Adrenal gland (tissue), 12 donors: ENCODE data around the gene AGMAT. TPM values are rescaled to one million over a fixed set of nuclear protein-coding genes. Genes with fewer than 3 reads are reported as not detected.

ENCODE experiments used
- DNase-seq, 7 donors: peaks; one replicate each; pipeline ENCODE4 v3.0.0-alpha.2; 2019 to 2020
- H3K27ac ChIP-seq, 5 donors: fragments of 200-600 bp; sonication (generic) in 4 of 5; 1 replicate in 3 of 5; 2 replicates in 2 of 5; pipeline versions ENCODE4 v1.5.1 to v1.8.0; 2016 to 2020; ENCODE audit warnings: mild to moderate bottlenecking in 1 of 5
- H3K27me3 ChIP-seq: fragments of 200-600 bp; 2 replicates; pipeline ENCODE4 v1.8.0; 2021
- H3K36me3 ChIP-seq, 2 donors: fragments of 200-600 bp; replicated peaks in 1 of 2; 1 replicate in 1 of 2; 2 replicates in 1 of 2; pipeline versions ENCODE4 v1.5.1 to v1.8.0; 2018 to 2022
- H3K4me1 ChIP-seq, 2 donors: fragments of 200-600 bp; replicated peaks in 1 of 2; 1 replicate in 1 of 2; 2 replicates in 1 of 2; pipeline versions ENCODE4 v1.5.1 to v1.8.0; 2018 to 2021
- H3K4me3 ChIP-seq, 4 donors: fragments of 200-600 bp; sonication (generic) in 3 of 4; one replicate each; pipeline ENCODE4 v1.5.1; 2016 to 2018
- H3K9me3 ChIP-seq, 3 donors: fragments of 200-600 bp; sonication (generic) in 1 of 3; replicated peaks in 1 of 3; 1 replicate in 2 of 3; 2 replicates in 1 of 3; pipeline versions ENCODE4 v1.5.1 to v1.8.0; 2016 to 2021
- POLR2A ChIP-seq, 2 donors: fragments of 450-650 bp; IDR thresholded peaks; one replicate each; pipeline ENCODE4 v1.6.1; 2017; ENCODE audit warnings: antibody characterized with exemption in 2 of 2, mild to moderate bottlenecking in 2 of 2, moderate library complexity in 1 of 2
- WGBS, 4 donors: extraction: QIAGEN DNeasy Blood & Tissue Kit in 2 of 4; methylation state at CpG; one replicate each; pipeline versions ENCODE4 v1.1.5 to v1.1.7; 2013 to 2017; 5-methylcytosine and 5-hydroxymethylcytosine counted together
- intact Hi-C, 2 donors: fragments of 100-400 bp; cut with DNase I; formaldehyde crosslinking; loops; one replicate each; pipeline versions ENCODE4 v1.14.1 to v1.15.0; 2022 to 2023
- polyA plus RNA-seq, 3 donors: library from polyadenylated mRNA; stranded (reverse); fragments of 200-250 nt in 2 of 3; fragments of 350-450 nt in 1 of 3; fragmentation: Illumina TruSeq in 1 of 3; extraction: RNeasy Lipid Tissue Mini Kit (QIAGEN cat#74804) in 1 of 3; gene quantifications; one replicate each; pipeline ENCODE4 v1.2.3, GENCODE V29; 2013 to 2014
- total RNA-seq, 9 donors: library from RNA; depleted of rRNA in 4 of 9; stranded (reverse); fragments of >200 nt in 4 of 9; fragments of 120-200 nt in 1 of 9; fragmentation: NEBNext Ultra II Directional in 1 of 9; extraction: Animal tissue kit (Norgen Biotek cat#: 25700) in 1 of 9; gene quantifications; one replicate each; pipeline versions ENCODE4 v1.1.0 to v1.2.4, GENCODE V29; 2013 to 2023
- TF ChIP-seq, protein P1 (sequence below), 6 experiments: fragments of 450-650 bp in 4 of 6; fragments of 200-600 bp in 2 of 6; sonication (generic) in 1 of 6; IDR thresholded peaks; 1 replicate in 5 of 6; 2 replicates in 1 of 6; pipeline versions ENCODE4 v1.5.1 to v1.8.0; 2016 to 2021; ENCODE audit warnings: antibody characterized with exemption in 6 of 6, mild to moderate bottlenecking in 2 of 6, moderate library complexity in 1 of 6
- donor health status: healthy with polysubstance abuse.
- donor health status: Bipolar disorder and iron deficiency.
- donor health status: DM: yes; HTN: yes; CAD: no.
- donor health status: DM: no; HTN: no; CAD: no.
- donor health status: DM: no; HTN: no; CAD: no.
- donor health status: DM: yes; HTN: yes; CAD: no.

AGMAT gene
- total and polyA plus RNA-seq, 12 donors: 0.16 to 15.0 (median 1.5) TPM

- H3K4me3 ChIP-seq: no peak overlapping the region
- peaks cover 0 to 5% of the 10 kb centered on the region in 2 donors for H3K36me3 ChIP-seq
- no peaks in the 10 kb centered on the region for H3K9me3 ChIP-seq
- peak overlapping the region in 3 of 5 donors; percentile 31 to 97 (median 96) for H3K27ac ChIP-seq
- TF ChIP-seq, protein P1, sequence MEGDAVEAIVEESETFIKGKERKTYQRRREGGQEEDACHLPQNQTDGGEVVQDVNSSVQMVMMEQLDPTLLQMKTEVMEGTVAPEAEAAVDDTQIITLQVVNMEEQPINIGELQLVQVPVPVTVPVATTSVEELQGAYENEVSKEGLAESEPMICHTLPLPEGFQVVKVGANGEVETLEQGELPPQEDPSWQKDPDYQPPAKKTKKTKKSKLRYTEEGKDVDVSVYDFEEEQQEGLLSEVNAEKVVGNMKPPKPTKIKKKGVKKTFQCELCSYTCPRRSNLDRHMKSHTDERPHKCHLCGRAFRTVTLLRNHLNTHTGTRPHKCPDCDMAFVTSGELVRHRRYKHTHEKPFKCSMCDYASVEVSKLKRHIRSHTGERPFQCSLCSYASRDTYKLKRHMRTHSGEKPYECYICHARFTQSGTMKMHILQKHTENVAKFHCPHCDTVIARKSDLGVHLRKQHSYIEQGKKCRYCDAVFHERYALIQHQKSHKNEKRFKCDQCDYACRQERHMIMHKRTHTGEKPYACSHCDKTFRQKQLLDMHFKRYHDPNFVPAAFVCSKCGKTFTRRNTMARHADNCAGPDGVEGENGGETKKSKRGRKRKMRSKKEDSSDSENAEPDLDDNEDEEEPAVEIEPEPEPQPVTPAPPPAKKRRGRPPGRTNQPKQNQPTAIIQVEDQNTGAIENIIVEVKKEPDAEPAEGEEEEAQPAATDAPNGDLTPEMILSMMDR (IDR thresholded peaks at IDR 0.05): no peak
- no peak for TF ChIP-seq POLR2A (IDR thresholded peaks at IDR 0.05)
- no peaks in the 10 kb centered on the region for H3K27me3 ChIP-seq
- intact Hi-C loops: no loop called here
- peaks cover 39 to 64% of the 10 kb centered on the region in 2 donors for H3K4me1 ChIP-seq
- DNase-seq: no peak
- WGBS, 4 donors: 39 to 61% (median 51%) methylated on average over 1 of the region's 1 CpG
Observed at GRCh38 chr1:15620155-15620545, 35.3 kb upstream of the AGMAT start.

- Histone ChIP-seq H3K27ac (peak overlapping the region; percentile 34 to 97 (median 96)), H3K9me3 (no peaks in the 10 kb centered on the region), H3K27me3 (no peaks in the 10 kb centered on the region), H3K4me3 (peak overlapping the region in 3 of 4 donors; percentile 66 to 84 (median 68)), H3K4me1 (peaks cover 39 to 57% of the 10 kb centered on the region in 2 donors), H3K36me3 (peaks cover 0 to 5% of the 10 kb centered on the region in 2 donors)
- intact Hi-C loops: no loop called here
- peak in 1 of 7 donors; percentile 27 for DNase-seq
- no peak for TF ChIP-seq POLR2A (IDR thresholded peaks at IDR 0.05)
- TF ChIP-seq, protein P1 (IDR thresholded peaks at IDR 0.05): peak in 1 of 6 experiments; percentile 12
- WGBS, 4 donors: 72 to 79% (median 77%) methylated on average over 26 of the region's 26 CpGs
Observed at GRCh38 chr1:15618655-15619525, 34.0 kb upstream of the AGMAT start.

- WGBS, 4 donors: 0 to 1% (median 0%) methylated on average over 8 of the region's 8 CpGs
Observed at GRCh38 chr1:15618077-15618654, 33.3 kb upstream of the AGMAT start.

More at GRCh38 chr1:15618077-15618654, 33.3 kb upstream of the AGMAT start:
- TF ChIP-seq POLR2A (IDR thresholded peaks at IDR 0.05): no peak
- TF ChIP-seq, protein P1 (IDR thresholded peaks at IDR 0.05): no peak
- Histone ChIP-seq H3K27me3 (no peaks in the 10 kb centered on the region), H3K4me1 (peaks cover 39 to 50% of the 10 kb centered on the region in 2 donors), H3K27ac (peak overlapping the region; percentile 77 to 97 (median 96)), H3K4me3 (peak overlapping the region; percentile 1 to 84 (median 67)), H3K9me3 (no peaks in the 10 kb centered on the region), H3K36me3 (peaks cover 0 to 5% of the 10 kb centered on the region in 2 donors)
- intact Hi-C loops: no loop called here
- DNase-seq: no peak
